Neural progenitor cell (in vitro differentiated cells): ENCODE data around the gene RASGRP2.

Source experiments
- CTCF ChIP-seq: fragments of 200-600 bp; sonication (generic); IDR thresholded peaks from 2 replicates; pipeline ENCODE4 v1.5.1; 2017; ENCODE audit warnings: antibody characterized with exemption, mild to moderate bottlenecking
- EZH2 ChIP-seq: fragments of 200-600 bp; sonication (generic); IDR thresholded peaks from 2 replicates; pipeline ENCODE4 v1.6.1; 2017; ENCODE audit warnings: antibody characterized with exemption, mild to moderate bottlenecking, moderate library complexity
- EZH2phosphoT487 ChIP-seq: fragments of 200-600 bp; sonication (generic); IDR thresholded peaks from 2 replicates; pipeline ENCODE4 v1.6.1; 2017; ENCODE audit warnings: antibody characterized with exemption

- TF ChIP-seq CTCF (no peak), EZH2 (no peak), EZH2phosphoT487 (no peak)
Measured at GRCh38 chr11:64695548-64695947, 48.4 kb downstream of the RASGRP2 start.
